GM21526 (cell line): ENCODE data around the gene GLIPR1.
"Not testable (repeated sequence)": the region's sequence is repeated elsewhere in the genome, so short reads cannot be mapped to it uniquely, and the experiment has no call there.

Experiments
- ATAC-seq: cut with Tn5 transposase; IDR thresholded peaks from one replicate; pipeline ENCODE4 v1.9.1; 2021; ENCODE audit warnings: moderate library complexity; ENCODE audit not compliant: unreplicated experiment, low FRiP score

The GLIPR1 gene

DNA sequence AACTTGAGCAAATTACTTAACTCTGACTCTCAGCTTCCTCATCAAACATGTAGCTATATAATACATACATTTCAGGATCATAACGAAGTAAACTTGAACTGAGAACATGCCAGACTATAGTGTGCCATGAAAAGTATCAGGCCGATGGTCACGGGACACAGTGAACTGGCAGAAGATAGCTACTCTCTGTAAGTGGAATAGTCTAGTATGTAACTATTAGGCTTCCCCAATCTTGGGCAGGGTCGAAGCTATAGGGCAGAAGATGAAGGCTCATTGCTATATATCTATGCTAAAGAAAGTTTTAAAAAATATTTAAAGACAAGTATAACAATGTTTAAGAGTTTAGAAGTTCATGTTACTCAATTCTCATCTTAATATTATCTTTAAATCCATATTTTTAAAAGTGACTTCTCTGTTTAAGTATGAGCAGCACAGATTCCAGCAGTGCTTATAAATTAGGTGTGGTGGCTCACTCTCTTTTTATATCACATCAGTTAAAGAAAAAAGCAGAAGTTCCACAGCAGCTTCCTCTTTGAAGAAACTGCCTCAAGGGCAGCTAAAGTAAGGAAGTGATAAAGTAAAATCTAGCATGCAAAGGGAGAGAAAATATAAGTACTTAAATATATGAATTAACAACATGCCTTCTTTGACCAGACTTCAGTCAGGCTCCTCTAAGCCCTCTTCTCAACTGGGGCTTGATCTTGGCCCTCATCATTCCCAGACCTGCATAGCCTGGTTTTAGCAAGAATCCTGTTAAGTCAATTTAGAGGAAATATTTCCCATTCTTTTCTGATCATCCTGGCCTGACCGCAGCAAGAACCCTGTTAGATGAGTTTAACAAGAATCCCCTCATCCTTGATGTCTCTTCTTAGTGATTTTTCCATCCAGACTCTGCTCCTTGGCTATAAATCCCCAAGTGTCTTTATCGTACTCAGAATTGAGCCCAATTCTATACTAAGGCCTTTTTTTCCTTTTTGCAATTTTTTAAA is 8.4 kb upstream of the GLIPR1 start:
- peak; percentile 73 for ATAC-seq

DNA sequence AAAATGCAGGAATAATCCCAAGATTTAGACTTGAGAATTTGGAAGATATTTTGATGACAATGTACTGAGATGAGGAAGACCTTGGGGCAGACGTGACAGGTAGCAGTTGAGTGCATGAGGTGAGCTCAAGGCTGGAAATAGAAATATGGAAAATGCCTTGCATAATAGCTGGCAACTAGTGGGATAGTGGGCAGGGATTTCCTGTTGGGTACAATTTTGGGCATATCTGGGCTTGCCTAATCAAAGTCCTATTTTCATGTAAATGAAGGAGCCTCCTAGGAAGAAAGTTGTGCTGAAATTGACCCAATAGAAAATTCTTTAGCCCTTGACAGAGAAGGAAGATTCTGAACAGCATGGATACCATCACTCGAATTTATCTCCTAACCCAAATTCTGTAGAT is 6.4 kb upstream of the GLIPR1 start:
- no peak for ATAC-seq

DNA sequence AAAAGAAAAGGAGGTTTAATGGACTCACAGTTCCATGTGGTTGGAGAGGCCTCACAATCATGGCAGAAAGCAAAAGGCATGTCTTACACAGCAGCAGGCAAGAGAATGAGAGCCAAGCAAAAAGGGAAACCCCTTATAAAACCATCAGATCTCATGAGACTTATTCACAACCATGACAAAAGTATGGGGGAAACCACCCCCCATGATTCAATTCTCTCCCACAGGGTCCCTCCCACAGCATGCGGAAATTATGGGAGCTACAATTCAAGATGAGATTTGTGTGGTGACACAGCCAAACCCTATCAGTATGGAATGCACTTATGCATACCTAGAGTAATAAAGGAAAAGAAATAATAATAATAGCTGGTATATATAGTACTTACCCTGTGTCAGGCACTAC is 4.5 kb upstream of the GLIPR1 start:
- no peak for ATAC-seq

DNA sequence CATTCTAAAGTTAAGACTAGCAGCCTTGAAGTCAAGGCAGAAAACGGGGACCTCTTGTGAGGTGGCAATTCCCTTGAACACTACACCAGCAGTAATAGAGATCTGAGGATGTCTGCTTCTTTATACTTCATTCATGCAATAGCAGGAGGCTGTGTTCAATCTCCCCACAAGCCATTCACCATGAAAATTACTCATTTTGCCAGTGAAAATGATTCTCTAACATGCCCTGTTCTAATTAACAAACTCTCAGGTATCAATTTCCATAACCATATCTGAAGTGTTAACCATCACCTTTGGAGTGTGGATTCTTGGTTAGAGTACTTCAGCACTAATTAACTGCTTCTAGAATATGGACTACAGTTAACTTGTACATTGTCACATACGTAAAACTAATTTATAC is 3.4 kb upstream of the GLIPR1 start:
- no peak for ATAC-seq

DNA sequence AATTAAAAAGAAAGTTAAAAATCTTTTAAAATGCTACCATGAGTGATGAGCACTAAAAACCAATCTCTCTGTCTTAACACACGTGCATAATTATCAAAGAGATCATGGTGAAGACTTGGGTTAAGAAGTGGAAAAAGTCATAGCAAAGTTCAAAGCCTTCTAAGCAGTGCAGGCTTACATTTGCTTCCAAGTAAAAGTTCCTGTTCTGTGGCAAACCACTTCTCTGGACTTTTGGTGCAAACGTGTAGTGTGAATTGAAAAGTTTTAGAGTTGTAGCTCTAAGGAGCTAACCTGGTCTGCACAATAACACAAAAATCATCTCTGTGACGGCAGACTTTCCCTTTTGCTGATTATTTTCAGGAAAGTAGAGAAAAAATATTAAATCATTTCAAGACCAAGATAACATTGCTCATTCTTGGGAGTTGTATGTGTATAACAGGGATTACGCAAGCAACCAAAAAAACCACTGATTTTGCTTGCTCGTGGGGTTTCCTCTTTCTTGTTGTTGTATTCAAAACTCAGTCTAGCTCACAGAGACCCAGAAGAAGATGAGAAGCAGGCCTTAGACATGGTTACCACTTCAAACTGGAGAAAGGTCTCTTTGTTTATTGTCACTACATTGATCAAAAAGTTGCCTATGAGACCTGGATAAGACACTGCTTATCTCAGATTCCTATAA is 2.3 kb upstream of the GLIPR1 start:
- ATAC-seq = no peak

DNA sequence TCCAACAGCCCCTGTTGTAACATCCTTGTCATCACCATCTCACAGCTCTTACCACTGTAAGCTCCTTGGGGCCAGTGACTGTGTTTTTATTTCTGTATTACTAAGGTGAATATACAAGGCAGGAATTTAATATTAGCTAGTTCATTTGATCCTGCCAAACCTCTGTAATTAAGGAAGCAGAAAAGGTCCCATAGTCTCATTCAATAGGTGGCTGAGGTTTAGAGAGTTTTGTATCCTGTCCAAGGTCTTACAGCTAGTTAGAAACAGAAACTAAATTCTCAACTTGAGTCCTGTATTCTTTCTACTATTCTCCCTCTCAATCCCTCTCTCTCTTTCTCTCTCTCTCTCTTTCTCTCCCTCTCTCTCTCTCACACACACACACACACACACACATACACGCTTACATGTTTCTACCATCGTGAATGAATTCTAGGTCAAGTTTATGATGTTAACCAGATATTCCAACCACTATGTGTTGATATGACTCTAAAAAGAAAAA is 543 bp upstream of the GLIPR1 start:
- ATAC-seq = peak; percentile 36

DNA sequence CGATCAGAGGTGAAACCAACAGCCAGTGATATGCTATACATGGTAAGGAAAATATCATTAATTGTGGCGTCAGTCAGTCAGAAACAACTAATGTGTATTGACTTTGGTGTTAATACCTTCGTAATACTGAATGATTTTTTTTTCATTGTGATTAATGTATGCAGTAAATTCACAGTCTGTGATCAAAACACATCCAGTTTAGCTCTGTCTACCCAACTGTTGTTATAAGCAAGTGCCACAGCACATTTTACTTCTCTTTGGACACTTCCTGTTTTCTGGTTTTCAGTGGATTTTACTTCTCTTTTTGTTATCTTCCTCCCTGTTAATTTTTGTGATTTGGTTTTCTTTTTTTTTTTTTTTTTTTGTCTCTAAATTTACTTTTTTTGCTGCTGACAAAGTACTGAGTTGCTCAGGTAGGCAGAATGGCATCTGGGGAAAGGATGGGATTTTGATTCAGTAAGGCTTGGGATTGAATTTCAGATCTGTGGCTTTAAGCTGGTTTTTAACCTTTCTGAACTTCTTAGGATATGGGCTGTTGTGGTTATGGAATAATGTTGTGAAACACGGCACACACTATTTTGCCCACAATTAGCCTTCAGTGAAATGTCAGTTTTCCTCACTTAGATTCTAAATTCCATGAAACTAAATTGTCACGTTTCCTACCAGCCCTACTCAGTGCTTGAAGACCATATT is 604 bp downstream of the GLIPR1 start:
- peak; percentile 23 for ATAC-seq

DNA sequence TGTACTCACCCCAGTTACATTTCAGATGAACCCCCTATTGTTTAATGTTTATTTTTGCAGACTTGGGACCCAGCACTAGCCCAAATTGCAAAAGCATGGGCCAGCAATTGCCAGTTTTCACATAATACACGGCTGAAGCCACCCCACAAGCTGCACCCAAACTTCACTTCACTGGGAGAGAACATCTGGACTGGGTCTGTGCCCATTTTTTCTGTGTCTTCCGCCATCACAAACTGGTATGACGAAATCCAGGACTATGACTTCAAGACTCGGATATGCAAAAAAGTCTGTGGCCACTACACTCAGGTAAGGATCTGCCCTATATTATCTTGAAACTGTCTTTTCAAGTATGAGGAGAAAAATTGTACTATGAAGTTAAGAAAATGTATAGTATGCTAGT is 1.2 kb downstream of the GLIPR1 start:
- ATAC-seq = no peak

DNA sequence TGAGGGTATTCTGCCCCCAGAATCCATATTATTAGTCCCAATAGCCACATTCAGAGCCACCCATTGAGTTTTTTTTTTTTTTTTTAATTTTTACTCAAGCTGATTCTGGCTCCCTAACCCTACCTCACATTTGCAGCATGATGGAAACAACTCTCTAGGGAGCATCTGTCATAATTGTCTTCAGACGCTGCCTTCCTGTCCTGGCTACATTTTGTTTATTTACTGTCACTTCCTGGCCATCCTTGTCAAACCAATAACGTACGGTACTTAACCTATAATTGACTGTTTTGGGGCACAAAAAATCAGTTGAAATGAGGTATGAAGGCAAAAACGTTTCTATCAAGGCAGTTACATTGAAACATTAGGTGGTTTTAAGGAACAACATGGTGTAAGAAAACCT is 2.1 kb downstream of the GLIPR1 start:
- no peak for ATAC-seq

DNA sequence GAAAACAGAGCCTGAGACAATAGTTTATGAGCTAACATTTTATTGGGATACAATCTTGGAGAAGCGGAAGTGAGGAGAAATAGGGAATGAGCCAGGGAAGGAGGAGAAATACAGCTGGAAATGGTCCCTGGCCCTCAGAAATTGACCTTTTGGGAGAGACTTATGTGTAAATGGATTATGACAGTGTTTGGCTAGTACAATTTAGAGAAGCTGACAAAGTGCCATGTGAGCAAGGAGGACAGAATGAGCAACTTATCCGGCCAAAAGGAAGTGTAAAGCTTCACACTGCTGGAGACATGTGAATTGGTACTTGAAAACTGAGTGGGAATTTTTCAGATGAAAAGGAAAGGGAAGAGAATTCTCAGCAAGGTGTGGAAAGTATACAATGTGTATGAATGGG is 2.9 kb downstream of the GLIPR1 start:
- ATAC-seq = no peak

DNA sequence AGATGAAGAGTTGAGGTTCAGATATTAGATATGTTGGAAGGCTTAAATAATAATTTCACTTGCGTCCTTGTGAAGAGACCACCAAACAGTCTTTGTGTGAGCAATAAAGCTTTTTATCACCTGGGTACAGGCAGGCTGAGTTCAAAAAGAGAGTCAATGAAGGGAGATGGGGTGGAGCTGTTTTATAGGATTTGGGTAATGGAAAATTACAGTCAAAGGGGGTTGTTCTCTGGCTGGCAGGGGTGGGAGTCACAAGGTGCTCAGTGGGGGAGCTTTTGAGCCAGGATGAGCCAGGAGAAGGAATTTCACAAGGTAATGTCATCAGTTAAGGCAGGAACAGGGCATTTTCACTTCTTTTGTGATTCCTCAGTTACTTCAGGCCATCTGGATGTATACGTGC is 3.9 kb downstream of the GLIPR1 start:
- not testable (repeated sequence) for ATAC-seq

DNA sequence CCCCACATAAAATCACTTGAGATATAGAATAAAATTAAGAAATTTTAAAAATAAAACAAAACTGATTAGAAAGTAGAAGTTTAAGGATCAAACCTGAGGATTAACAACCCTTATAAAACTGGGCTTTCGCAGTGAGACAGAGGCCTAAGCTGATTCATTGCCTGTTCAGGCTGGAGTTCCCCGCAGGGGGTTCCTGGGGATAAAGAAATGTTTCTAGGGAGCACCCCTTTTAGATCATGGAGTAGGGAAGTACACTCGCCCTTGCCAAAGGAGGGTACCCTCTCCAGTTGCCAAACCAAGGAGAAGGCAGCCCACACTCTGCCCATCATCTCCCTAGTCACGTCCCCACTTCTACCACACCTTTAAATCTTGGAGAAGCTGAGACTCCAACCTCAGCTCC is 6.8 kb downstream of the GLIPR1 start:
- no peak for ATAC-seq

DNA sequence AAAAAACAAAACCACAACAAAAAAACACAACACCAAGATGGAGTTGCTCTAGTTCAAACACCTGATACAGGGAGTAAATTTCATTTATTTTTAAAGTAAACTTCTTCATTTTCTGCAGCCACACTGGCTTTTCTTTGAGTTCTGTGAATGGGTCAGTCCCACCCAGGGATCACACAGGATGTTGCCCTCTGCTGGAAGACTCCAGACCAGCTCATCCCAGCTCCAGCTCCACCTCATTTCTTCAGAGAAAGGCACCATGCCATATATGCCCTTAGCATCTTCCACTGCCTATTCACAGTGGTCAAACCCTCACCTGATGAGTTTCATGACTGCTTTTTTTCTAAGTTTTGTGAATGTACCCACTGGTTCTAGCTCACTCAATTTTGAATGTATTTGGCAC is 8.0 kb downstream of the GLIPR1 start:
- ATAC-seq = peak; percentile 43

DNA sequence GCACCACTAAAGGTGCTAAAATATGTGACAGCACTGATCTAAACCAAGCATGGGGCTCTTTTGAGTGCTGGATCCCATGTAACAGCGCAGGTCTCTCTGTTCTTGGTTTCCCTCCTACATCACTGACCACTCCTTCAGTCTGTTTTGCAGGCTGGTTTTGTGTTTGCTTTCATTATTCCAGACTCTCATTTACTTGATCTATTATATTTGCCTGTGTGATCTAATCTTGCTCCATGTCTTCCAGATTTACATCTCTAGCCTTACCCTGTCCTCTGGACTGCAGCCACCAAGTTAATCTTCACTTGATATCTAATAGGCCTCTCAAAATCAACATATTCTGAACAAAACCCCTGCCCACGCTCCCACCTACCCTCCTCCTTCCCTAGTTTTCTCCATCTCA is 8.6 kb downstream of the GLIPR1 start:
- ATAC-seq = no peak

DNA sequence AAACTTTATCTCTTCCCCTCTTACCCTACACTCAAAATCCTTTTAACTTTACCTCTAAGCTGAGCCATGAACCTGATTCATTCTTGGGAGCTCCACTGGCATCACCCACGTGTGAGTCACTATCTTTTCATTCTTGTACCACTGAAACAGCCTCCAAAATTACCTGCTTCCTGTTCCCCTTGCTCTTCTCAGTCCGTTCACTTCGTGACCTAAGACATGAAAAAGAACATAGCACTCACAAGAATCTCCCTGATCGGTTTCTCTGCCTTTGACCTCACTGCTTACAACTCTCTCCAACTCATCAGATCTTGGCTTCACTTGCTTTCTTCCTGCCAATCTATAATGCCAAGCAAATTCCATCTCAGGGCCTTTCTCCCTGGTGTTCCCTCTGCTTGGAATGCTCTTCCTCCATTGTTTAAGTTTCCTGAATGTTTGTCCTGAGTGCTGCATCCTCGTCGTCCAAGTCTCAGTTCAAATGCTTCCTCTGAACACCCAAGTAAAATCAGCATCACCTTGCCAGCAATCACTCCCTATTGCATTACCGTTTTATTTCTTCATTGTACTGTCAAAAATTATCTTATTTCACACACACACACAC is 9.2 kb downstream of the GLIPR1 start:
- ATAC-seq = no peak

DNA sequence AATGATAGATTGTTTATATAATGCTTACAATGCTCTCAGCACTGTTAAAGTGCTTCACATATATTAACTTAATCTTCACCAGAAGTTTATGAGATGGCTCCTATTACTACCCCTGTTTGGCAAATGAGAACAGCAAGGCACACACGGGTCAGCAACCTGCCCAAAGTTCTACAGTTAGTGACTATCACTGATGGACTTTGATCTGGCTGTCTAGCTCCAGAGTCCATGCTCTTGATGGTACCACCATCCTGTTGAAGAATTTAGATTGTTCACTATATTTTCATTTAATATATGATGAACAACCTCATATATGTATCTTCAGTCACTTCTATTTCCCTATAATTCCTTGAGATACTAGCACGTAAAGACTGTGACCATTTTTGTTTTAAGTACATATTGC is 10.6 kb downstream of the GLIPR1 start:
- no peak for ATAC-seq

DNA sequence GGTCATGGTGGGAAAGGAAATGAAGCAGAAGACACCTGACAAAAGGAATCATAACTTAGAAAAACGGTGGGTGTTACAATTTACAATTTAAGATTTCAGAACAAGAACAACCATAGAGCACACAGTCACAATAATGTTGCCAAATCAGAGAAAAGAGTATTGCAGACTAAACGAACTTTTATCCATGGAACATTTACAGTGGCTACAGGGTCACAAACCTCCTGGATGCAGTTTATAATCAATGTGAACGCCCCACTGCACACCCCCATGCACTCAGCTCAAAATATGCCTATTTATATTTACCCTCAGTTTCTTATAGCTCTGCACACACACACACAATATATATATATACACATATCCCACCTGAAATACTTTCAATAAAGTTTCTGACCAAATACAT is 22.9 kb downstream of the GLIPR1 start:
- ATAC-seq = no peak

DNA sequence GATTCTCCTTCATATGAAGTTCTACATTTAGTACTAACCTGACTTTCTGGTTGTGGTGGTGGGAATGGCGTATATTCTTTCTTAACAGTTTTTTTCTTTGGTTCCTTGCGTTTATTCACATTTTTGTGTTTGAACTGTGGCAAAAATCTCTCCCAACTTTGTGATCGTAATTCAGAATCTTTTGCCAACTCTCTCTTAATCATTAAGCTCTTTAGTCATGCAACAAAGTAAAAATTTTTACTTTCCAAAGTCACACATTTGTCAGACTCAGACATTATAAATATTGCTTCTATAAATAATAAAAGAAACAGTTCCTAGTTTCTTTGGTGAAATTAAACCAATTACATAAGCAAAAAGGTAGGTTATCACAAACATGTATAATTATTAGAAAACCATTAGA is 23.3 kb downstream of the GLIPR1 start:
- ATAC-seq = no peak

DNA sequence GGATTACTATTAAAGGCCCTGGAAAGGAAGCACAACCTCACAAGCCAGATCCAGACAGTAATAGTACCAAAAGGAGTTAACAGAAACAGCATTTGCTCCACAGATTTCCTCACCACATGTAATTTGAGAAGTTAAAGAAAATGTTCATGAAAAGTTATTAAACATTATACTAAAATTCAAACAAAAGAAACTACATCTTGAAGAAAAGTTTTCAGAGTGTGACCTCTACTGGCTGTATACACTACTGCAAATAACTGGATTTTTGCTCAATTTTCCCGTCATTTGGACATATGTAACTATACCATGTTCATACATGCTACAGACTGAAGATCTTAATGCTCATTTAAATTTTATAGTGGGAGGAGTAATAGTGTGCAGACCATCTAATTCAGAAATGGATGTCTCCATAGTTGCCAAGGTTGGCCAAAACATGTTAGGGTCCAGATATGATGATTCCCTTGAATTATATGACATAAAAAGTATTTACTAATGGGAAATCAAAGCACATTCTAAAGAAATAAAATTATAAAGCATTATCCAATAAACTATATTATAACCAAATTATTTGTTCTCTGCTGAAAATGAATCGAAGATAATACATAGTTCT is 25.3 kb downstream of the GLIPR1 start:
- ATAC-seq = no peak

DNA sequence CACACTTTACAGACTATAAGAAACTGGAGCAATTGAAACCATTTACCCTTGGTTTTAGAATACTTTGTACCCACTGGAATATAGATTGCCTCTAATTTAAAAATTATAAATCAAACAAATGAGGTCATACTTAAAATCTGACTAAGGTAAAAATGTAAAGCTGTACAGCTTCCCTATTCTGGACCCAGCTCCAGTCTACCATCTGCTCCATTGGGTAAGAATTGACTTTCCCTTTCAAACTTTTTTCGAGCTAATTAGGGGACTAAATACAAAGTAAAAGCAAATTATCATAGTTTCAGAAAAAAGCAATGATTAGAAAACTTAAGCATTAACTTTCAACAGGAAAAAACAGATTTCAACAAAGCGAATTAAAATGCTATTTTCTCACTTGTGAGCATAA is 26.5 kb downstream of the GLIPR1 start:
- ATAC-seq = no peak
